ENCODE measurements around the gene ERH. TPM values are rescaled to one million over a fixed set of nuclear protein-coding genes. Genes with fewer than 3 reads are reported as not detected.
A peak's percentile ranks its signal among the peaks of the same experiment; 100 is the strongest.

The ERH gene
- total RNA-seq, 2 experiments from 2014 or later = 327 to 330 TPM

GRCh38 chr14:69364378-69364777 lies 33.7 kb downstream of the ERH start:
- no peak for DNase-seq
- no peak overlapping the region for H3K27ac Mint-ChIP-seq
- POLR2A ChIA-PET = no interaction called here
- intact Hi-C loops (cut with micrococcal nuclease) = no loop called here
- no peaks in the 10 kb centered on the region for H3K36me3 Mint-ChIP-seq
- no peak overlapping the region for H3K4me3 Mint-ChIP-seq
- H3K9me3 Mint-ChIP-seq = no peaks in the 10 kb centered on the region
- H3K27me3 Mint-ChIP-seq = peaks cover 1% of the 10 kb centered on the region
- CTCF ChIA-PET = interaction anchor here (1.2 kb wide), 1 partner anchor 103 kb away, joined by 5 read pairs; no protein-coding TSS in a partner anchor
- H3K4me1 Mint-ChIP-seq (ENCODE audit: low read depth) = peaks cover 6% of the 10 kb centered on the region

- CTCF ChIA-PET = interaction anchor here (1.4 kb wide), 1 partner anchor 121 kb away, joined by 3 read pairs; no protein-coding TSS in a partner anchor
These were observed 34.1 kb downstream of the ERH start for GRCh38 chr14:69363964-69364363.

GRCh38 chr14:69363055-69363454 lies 35.0 kb downstream of the ERH start:
- DNase-seq = no peak
- intact Hi-C loops (cut with micrococcal nuclease) = no loop called here
- peaks cover 1% of the 10 kb centered on the region for H3K27me3 Mint-ChIP-seq
- H3K4me3 Mint-ChIP-seq = no peak overlapping the region
- no peaks in the 10 kb centered on the region for H3K9me3 Mint-ChIP-seq
- CTCF ChIA-PET = interaction anchor here (1.0 to 1.4 kb wide), 2 partner anchors 102 to 120 kb away, joined by 3 read pairs; no protein-coding TSS in a partner anchor
- POLR2A ChIA-PET = no interaction called here
- no peak overlapping the region for H3K27ac Mint-ChIP-seq
- H3K4me1 Mint-ChIP-seq (ENCODE audit: low read depth) = peaks cover 19% of the 10 kb centered on the region
- H3K36me3 Mint-ChIP-seq = no peaks in the 10 kb centered on the region

More at GRCh38 chr14:69363964-69364363, 34.1 kb downstream of the ERH start:
- H3K4me3 Mint-ChIP-seq = no peak overlapping the region
- no peak for DNase-seq
- H3K27me3 Mint-ChIP-seq = peaks cover 1% of the 10 kb centered on the region
- no peak overlapping the region for H3K27ac Mint-ChIP-seq
- intact Hi-C loops (cut with micrococcal nuclease) = no loop called here
- H3K4me1 Mint-ChIP-seq (ENCODE audit: low read depth) = peaks cover 10% of the 10 kb centered on the region
- no peaks in the 10 kb centered on the region for H3K9me3 Mint-ChIP-seq
- H3K36me3 Mint-ChIP-seq = no peaks in the 10 kb centered on the region
- POLR2A ChIA-PET = no interaction called here

GRCh38 chr14:69360438-69361108 lies 37.5 kb downstream of the ERH start:
- no peaks in the 10 kb centered on the region for H3K9me3 Mint-ChIP-seq
- H3K27ac Mint-ChIP-seq = no peak overlapping the region
- no peak overlapping the region for H3K4me3 Mint-ChIP-seq
- H3K4me1 Mint-ChIP-seq (ENCODE audit: low read depth) = peaks cover 25% of the 10 kb centered on the region
- intact Hi-C loops (cut with micrococcal nuclease) = no loop called here
- ChIA-PET CTCF (interaction anchor here (1.0 kb wide), 1 partner anchor 109 kb away, joined by 3 read pairs; no protein-coding TSS in a partner anchor), POLR2A (no interaction called here)
- H3K27me3 Mint-ChIP-seq = peaks cover 1% of the 10 kb centered on the region
- H3K36me3 Mint-ChIP-seq = no peaks in the 10 kb centered on the region
- DNase-seq = peak; percentile 50

- intact Hi-C loops (cut with micrococcal nuclease) = loop anchor here (1.0 to 2.0 kb wide), 2 partner anchors 14 to 39 kb away; partner anchors contain the start of genes ERH and SLC39A9
- peak overlapping the region; percentile 26 for H3K27ac Mint-ChIP-seq
- CTCF ChIA-PET = interaction anchor here (0.6 to 1.6 kb wide), 3 partner anchors 12 to 116 kb away, joined by 3 to 5 read pairs (median 3); no protein-coding TSS in a partner anchor
These were observed 39.1 kb downstream of the ERH start for GRCh38 chr14:69358966-69359365.

GRCh38 chr14:69358233-69358963 lies 39.7 kb downstream of the ERH start:
- ChIA-PET CTCF (interaction anchor here (0.6 to 1.6 kb wide), 3 partner anchors 11 to 115 kb away, joined by 3 to 5 read pairs (median 3); no protein-coding TSS in a partner anchor), POLR2A (interaction anchor here (1.3 kb wide), 1 partner anchor 39 kb away, joined by 7 read pairs; the partner anchor contains the start of gene ERH)
- Mint-ChIP-seq H3K4me3 (no peak overlapping the region), H3K9me3 (no peaks in the 10 kb centered on the region), H3K27me3 (peaks cover 1% of the 10 kb centered on the region), H3K27ac (peak overlapping the region; percentile 33), H3K4me1 (ENCODE audit: low read depth) (peaks cover 45% of the 10 kb centered on the region), H3K36me3 (no peaks in the 10 kb centered on the region)
- DNase-seq = peak; percentile 84
- intact Hi-C loops (cut with micrococcal nuclease) = loop anchor here (1.0 to 2.0 kb wide), 2 partner anchors 14 to 40 kb away; partner anchors contain the start of genes ERH and SLC39A9

More at GRCh38 chr14:69358966-69359365, 39.1 kb downstream of the ERH start:
- Mint-ChIP-seq H3K4me3 (no peak overlapping the region), H3K27me3 (peaks cover 1% of the 10 kb centered on the region), H3K4me1 (ENCODE audit: low read depth) (peaks cover 40% of the 10 kb centered on the region), H3K9me3 (no peaks in the 10 kb centered on the region), H3K36me3 (no peaks in the 10 kb centered on the region)
- POLR2A ChIA-PET = interaction anchor here (1.3 kb wide), 1 partner anchor 38 kb away, joined by 7 read pairs; the partner anchor contains the start of gene ERH
- no peak for DNase-seq

GRCh38 chr14:69357544-69358200 lies 40.4 kb downstream of the ERH start:
- intact Hi-C loops (cut with micrococcal nuclease) = loop anchor here (1.0 to 2.0 kb wide), 2 partner anchors 15 to 41 kb away; partner anchors contain the start of genes ERH and SLC39A9
- DNase-seq = no peak
- H3K27me3 Mint-ChIP-seq = peaks cover 1% of the 10 kb centered on the region
- no peak overlapping the region for H3K4me3 Mint-ChIP-seq
- no peaks in the 10 kb centered on the region for H3K36me3 Mint-ChIP-seq
- ChIA-PET CTCF (no interaction called here), POLR2A (interaction anchor here (0.6 to 1.3 kb wide), 3 partner anchors 21 to 41 kb away, joined by 3 to 7 read pairs (median 4); partner anchors contain the start of genes ERH and SLC39A9)
- no peaks in the 10 kb centered on the region for H3K9me3 Mint-ChIP-seq
- H3K27ac Mint-ChIP-seq = no peak overlapping the region
- peaks cover 45% of the 10 kb centered on the region for H3K4me1 Mint-ChIP-seq (ENCODE audit: low read depth)

- POLR2A ChIA-PET = interaction anchor here (0.6 to 1.3 kb wide), 2 partner anchors 22 to 41 kb away, joined by 3 to 4 read pairs; partner anchors contain the start of genes ERH and SLC39A9
- intact Hi-C loops (cut with micrococcal nuclease) = no loop called here
- CTCF ChIA-PET = interaction anchor here (1.1 kb wide), 1 partner anchor 40 kb away, joined by 3 read pairs; no protein-coding TSS in a partner anchor
- DNase-seq = no peak
- no peak overlapping the region for H3K4me3 Mint-ChIP-seq
- no peaks in the 10 kb centered on the region for H3K36me3 Mint-ChIP-seq
- H3K4me1 Mint-ChIP-seq (ENCODE audit: low read depth) = peaks cover 45% of the 10 kb centered on the region
- peaks cover 1% of the 10 kb centered on the region for H3K27me3 Mint-ChIP-seq
- H3K27ac Mint-ChIP-seq = no peak overlapping the region
- H3K9me3 Mint-ChIP-seq = no peaks in the 10 kb centered on the region
These were observed 41.1 kb downstream of the ERH start for GRCh38 chr14:69356903-69357543.

GRCh38 chr14:69355607-69356281 lies 42.4 kb downstream of the ERH start:
- H3K36me3 Mint-ChIP-seq = no peaks in the 10 kb centered on the region
- ChIA-PET POLR2A (no interaction called here), CTCF (interaction anchor here (1.1 kb wide), 1 partner anchor 41 kb away, joined by 3 read pairs; no protein-coding TSS in a partner anchor)
- peaks cover 43% of the 10 kb centered on the region for H3K4me1 Mint-ChIP-seq (ENCODE audit: low read depth)
- peak overlapping the region; percentile 15 for H3K27ac Mint-ChIP-seq
- H3K9me3 Mint-ChIP-seq = no peaks in the 10 kb centered on the region
- DNase-seq = no peak
- no peak overlapping the region for H3K4me3 Mint-ChIP-seq
- intact Hi-C loops (cut with micrococcal nuclease) = no loop called here
- H3K27me3 Mint-ChIP-seq = peaks cover 2% of the 10 kb centered on the region

- Mint-ChIP-seq H3K4me1 (ENCODE audit: low read depth) (peaks cover 40% of the 10 kb centered on the region), H3K4me3 (no peak overlapping the region), H3K36me3 (no peaks in the 10 kb centered on the region), H3K27ac (peak overlapping the region; percentile 15), H3K9me3 (no peaks in the 10 kb centered on the region), H3K27me3 (peaks cover 2% of the 10 kb centered on the region)
- intact Hi-C loops (cut with micrococcal nuclease) = no loop called here
- ChIA-PET POLR2A (interaction anchor here (0.7 to 1.0 kb wide), 2 partner anchors 411 to 485 kb away, joined by 3 read pairs; no protein-coding TSS in a partner anchor), CTCF (interaction anchor here (0.8 kb wide), 1 partner anchor 8 kb away, joined by 3 read pairs; no protein-coding TSS in a partner anchor)
- DNase-seq = no peak
These were observed 42.9 kb downstream of the ERH start for GRCh38 chr14:69355154-69355597.

Data from activated CD4-positive, alpha-beta memory T cell treated with anti-CD3 and anti-CD28 coated beads for 36 hours (primary cell).